Mesendoderm (in vitro differentiated cells): ENCODE measurements around the gene R3HCC1L.
"Not testable (repeated sequence)": the region's sequence is repeated elsewhere in the genome, so short reads cannot be mapped to it uniquely, and the experiment has no call there.

Source experiments
- DNase-seq: peaks from one replicate; pipeline ENCODE4 v3.0.0; 2013
- H2AK5ac ChIP-seq: 2 replicates; pipeline ENCODE4 v1.6.1; 2013; ENCODE audit warnings: low read length, inconsistent platforms
- H2BK120ac ChIP-seq: 2 replicates; pipeline ENCODE4 v1.6.1; 2013; ENCODE audit warnings: low read depth, mild to moderate bottlenecking, low read length, moderate library complexity, mixed read lengths
- H2BK15ac ChIP-seq: replicated peaks from 2 replicates; pipeline ENCODE4 v1.6.1; 2013; ENCODE audit warnings: low read depth, mild to moderate bottlenecking, moderate library complexity
- H2BK5ac ChIP-seq: 2 replicates; pipeline ENCODE4 v1.6.1; 2013; ENCODE audit warnings: low read length, inconsistent platforms
- H3K18ac ChIP-seq: 2 replicates; pipeline ENCODE4 v1.6.1; 2013; ENCODE audit warnings: mild to moderate bottlenecking, low read length, mixed read lengths
- H3K23ac ChIP-seq: one replicate; pipeline ENCODE4 v1.6.1; 2013; ENCODE audit warnings: low read length
- H3K27ac ChIP-seq: 2 replicates; pipeline ENCODE4 v1.5.1; 2013; ENCODE audit warnings: low read depth, mild to moderate bottlenecking, inconsistent platforms, low read length, moderate library complexity
- H3K27me3 ChIP-seq: 2 replicates; pipeline ENCODE4 v1.6.1; 2013; ENCODE audit warnings: low read length, control low read depth, mild to moderate bottlenecking, inconsistent platforms; ENCODE audit not compliant: insufficient read depth, poor library complexity
- H3K36me3 ChIP-seq: 2 replicates; pipeline ENCODE4 v1.6.1; 2013; ENCODE audit warnings: low read length, inconsistent platforms; ENCODE audit not compliant: control insufficient read depth, insufficient read depth
- H3K4ac ChIP-seq: one replicate; pipeline ENCODE4 v1.6.1; 2013; ENCODE audit warnings: low read depth, mild to moderate bottlenecking, low read length, moderate library complexity
- H3K4me1 ChIP-seq: 2 replicates; pipeline ENCODE4 v1.6.1; 2013; ENCODE audit warnings: low read depth, low read length, inconsistent platforms; ENCODE audit not compliant: control insufficient read depth
- H3K4me2 ChIP-seq: 2 replicates; pipeline ENCODE4 v1.6.1; 2013; ENCODE audit warnings: low read length
- H3K4me3 ChIP-seq: 2 replicates; pipeline ENCODE4 v1.5.1; 2013; ENCODE audit warnings: mild to moderate bottlenecking, low read length
- H3K56ac ChIP-seq: one replicate; pipeline ENCODE4 v1.6.1; 2013; ENCODE audit warnings: low read length
- H3K79me1 ChIP-seq: 2 replicates; pipeline ENCODE4 v1.6.1; 2013; ENCODE audit warnings: low read length, inconsistent platforms
- H3K79me2 ChIP-seq: 2 replicates; pipeline ENCODE4 v1.6.1; 2013; ENCODE audit warnings: mild to moderate bottlenecking, low read length; ENCODE audit not compliant: control insufficient read depth, insufficient read depth
- H3K9ac ChIP-seq: 2 replicates; pipeline ENCODE4 v1.6.1; 2013; ENCODE audit warnings: low read length, inconsistent platforms
- H4K5ac ChIP-seq: one replicate; pipeline ENCODE4 v1.6.1; 2013; ENCODE audit warnings: low read length
- H4K8ac ChIP-seq: one replicate; pipeline ENCODE4 v1.6.1; 2013; ENCODE audit warnings: low read depth, mild to moderate bottlenecking, control low read depth, low read length, moderate library complexity
- WGBS: extraction: QIAGEN DNeasy Blood & Tissue Kit; methylation state at CpG from one replicate; pipeline ENCODE4 v1.1.7; 2013; ENCODE audit warnings: low lambda C conversion rate, missing lambda C conversion rate; ENCODE audit not compliant: insufficient coverage; ENCODE audit errors: extremely low coverage; 5-methylcytosine and 5-hydroxymethylcytosine counted together

R3HCC1L gene

DNA sequence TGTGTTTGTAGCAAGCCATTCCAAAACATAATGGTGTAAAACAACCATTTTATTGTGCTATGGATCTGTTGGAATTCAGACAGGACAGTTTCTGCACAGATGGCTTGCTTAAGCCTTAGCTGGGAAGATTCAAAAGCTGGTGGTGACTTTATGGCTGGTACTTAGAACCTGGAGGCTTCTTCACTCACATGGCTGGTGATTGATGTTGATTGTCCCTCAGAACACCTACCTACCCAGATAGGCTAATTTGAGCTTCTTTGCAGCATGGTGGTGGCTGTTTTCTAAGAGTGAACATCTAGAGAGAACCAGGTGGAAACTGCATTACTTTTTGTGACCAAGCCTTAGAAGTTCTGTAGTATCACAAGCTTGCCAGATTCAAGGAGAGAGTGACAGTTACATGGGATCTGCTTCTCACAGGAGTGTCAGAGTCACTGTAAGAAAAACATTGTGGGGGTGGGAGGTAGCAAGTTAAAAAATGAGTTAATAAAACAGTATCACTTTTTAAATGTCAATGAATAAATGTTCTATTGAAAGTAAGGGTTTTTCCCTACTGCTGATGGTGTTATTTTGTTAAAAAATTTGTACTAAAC is 7.1 kb downstream of the R3HCC1L start:
- Histone ChIP-seq H3K23ac (no peak overlapping the region), H3K27ac (no peak overlapping the region), H4K5ac (no peak overlapping the region), H2BK120ac (no peak overlapping the region), H3K4me1 (peaks cover 2% of the 10 kb centered on the region), H2BK15ac (no peak overlapping the region), H4K8ac (no peak overlapping the region), H2BK5ac (no peak overlapping the region), H3K27me3 (no peaks in the 10 kb centered on the region), H3K4ac (no peak overlapping the region), H3K79me1 (peaks cover 8% of the 10 kb centered on the region), H3K79me2 (peaks cover 20% of the 10 kb centered on the region), H3K9ac (no peak overlapping the region), H3K4me2 (no peak overlapping the region), H3K56ac (no peak overlapping the region), H2AK5ac (no peak overlapping the region), H3K18ac (no peak overlapping the region), H3K36me3 (no peaks in the 10 kb centered on the region), H3K4me3 (no peak overlapping the region)
- DNase-seq, result no peak

DNA sequence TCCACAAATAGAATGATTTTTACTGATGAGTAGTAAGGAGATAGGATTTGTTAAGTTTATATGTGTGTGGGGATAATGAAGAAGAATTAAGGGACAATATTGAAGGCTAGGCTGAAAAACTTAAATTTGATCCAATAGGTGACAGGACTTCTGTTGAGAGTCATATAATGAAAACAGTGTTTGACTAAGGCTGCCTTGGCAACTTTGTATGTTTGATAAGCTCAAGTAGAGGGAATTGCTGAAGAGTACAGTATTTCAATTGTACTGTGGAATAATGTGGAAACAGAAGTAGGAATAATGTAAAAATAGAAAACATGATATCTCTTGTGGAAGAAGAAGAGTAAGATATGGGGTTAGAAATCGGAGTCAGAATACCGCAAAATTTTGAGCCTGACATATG is 10.5 kb downstream of the R3HCC1L start:
- H2AK5ac ChIP-seq, result no peak overlapping the region
- H3K36me3 ChIP-seq, result no peaks in the 10 kb centered on the region
- H3K18ac ChIP-seq, result no peak overlapping the region
- H2BK5ac ChIP-seq, result no peak overlapping the region
- DNase-seq, result no peak
- peaks cover 14% of the 10 kb centered on the region for H3K79me2 ChIP-seq
- 100% methylated on average over 1 of the region's 2 CpGs for WGBS
- H3K27me3 ChIP-seq, result no peaks in the 10 kb centered on the region
- no peak overlapping the region for H3K27ac ChIP-seq
- H2BK120ac ChIP-seq, result no peak overlapping the region
- H3K4me2 ChIP-seq, result no peak overlapping the region
- H3K4ac ChIP-seq, result no peak overlapping the region
- H3K23ac ChIP-seq, result no peak overlapping the region
- peaks cover 2% of the 10 kb centered on the region for H3K4me1 ChIP-seq
- peaks cover 8% of the 10 kb centered on the region for H3K79me1 ChIP-seq
- no peak overlapping the region for H3K4me3 ChIP-seq
- H3K9ac ChIP-seq, result no peak overlapping the region
- H4K8ac ChIP-seq, result no peak overlapping the region
- no peak overlapping the region for H2BK15ac ChIP-seq
- no peak overlapping the region for H4K5ac ChIP-seq
- no peak overlapping the region for H3K56ac ChIP-seq

DNA sequence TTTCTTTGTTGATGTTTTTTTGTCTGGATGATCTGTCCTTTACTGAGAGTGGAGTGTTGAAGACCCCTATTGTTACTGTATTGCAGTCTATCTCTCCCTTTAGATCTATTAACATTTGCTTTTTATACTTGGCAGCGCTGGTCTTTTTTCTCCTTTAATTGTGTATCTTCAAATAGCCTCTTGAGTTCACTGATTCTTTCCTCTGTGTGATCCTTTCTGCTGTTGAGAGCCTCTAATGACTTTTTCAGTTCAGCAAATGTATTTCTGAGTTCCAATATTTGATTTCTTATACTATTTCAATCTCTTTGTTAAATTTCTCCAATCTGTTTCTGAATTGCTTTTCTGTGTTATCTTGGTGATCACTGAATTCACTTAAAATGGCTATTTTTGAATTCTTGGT is 15.4 kb downstream of the R3HCC1L start:
- Histone ChIP-seq H3K4me2 (no peak overlapping the region), H3K79me1 (peaks cover 14% of the 10 kb centered on the region), H3K4me1 (no peaks in the 10 kb centered on the region), H3K4me3 (no peak overlapping the region), H2BK120ac (no peak overlapping the region), H3K79me2 (peaks cover 17% of the 10 kb centered on the region), H2AK5ac (no peak overlapping the region), H2BK5ac (no peak overlapping the region), H3K27me3 (no peaks in the 10 kb centered on the region), H3K18ac (no peak overlapping the region), H3K4ac (no peak overlapping the region), H3K9ac (no peak overlapping the region), H3K56ac (no peak overlapping the region), H4K5ac (no peak overlapping the region), H2BK15ac (no peak overlapping the region), H3K23ac (no peak overlapping the region), H4K8ac (no peak overlapping the region), H3K36me3 (no peaks in the 10 kb centered on the region), H3K27ac (no peak overlapping the region)
- WGBS, result no CpG with 5 or more reads among the region's 1 CpG
- no peak for DNase-seq

DNA sequence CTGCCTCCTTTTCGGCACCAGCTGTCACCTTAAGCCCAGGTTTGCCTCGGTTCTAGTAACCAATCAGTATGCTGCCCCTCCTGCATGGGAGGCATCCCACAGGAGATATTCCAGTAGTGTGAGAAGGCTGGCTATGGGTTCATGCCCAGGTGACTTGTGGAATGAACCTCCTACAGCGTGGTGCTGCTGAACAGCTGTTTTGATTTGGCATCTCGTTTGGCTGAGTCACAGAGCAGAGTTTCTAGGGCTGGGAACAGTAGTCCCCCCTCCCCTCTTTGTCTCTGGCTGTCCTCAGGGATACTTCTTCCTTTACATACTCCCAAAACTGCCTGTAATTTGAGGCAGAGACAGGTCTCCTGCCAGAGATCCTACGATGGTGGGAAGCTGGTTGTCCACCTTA is 16.1 kb downstream of the R3HCC1L start:
- no peaks in the 10 kb centered on the region for H3K4me1 ChIP-seq
- no peaks in the 10 kb centered on the region for H3K27me3 ChIP-seq
- H3K23ac ChIP-seq, result no peak overlapping the region
- no peak overlapping the region for H2AK5ac ChIP-seq
- no peak for DNase-seq
- H3K79me1 ChIP-seq, result peaks cover 14% of the 10 kb centered on the region
- H3K4ac ChIP-seq, result no peak overlapping the region
- H2BK5ac ChIP-seq, result no peak overlapping the region
- H3K36me3 ChIP-seq, result no peaks in the 10 kb centered on the region
- H3K18ac ChIP-seq, result no peak overlapping the region
- WGBS, result no CpG with 5 or more reads among the region's 5 CpGs
- H2BK15ac ChIP-seq, result no peak overlapping the region
- peaks cover 17% of the 10 kb centered on the region for H3K79me2 ChIP-seq
- H3K4me3 ChIP-seq, result no peak overlapping the region
- H3K9ac ChIP-seq, result no peak overlapping the region
- no peak overlapping the region for H3K27ac ChIP-seq
- no peak overlapping the region for H4K5ac ChIP-seq
- no peak overlapping the region for H3K4me2 ChIP-seq
- no peak overlapping the region for H4K8ac ChIP-seq
- H3K56ac ChIP-seq, result no peak overlapping the region
- H2BK120ac ChIP-seq, result no peak overlapping the region

DNA sequence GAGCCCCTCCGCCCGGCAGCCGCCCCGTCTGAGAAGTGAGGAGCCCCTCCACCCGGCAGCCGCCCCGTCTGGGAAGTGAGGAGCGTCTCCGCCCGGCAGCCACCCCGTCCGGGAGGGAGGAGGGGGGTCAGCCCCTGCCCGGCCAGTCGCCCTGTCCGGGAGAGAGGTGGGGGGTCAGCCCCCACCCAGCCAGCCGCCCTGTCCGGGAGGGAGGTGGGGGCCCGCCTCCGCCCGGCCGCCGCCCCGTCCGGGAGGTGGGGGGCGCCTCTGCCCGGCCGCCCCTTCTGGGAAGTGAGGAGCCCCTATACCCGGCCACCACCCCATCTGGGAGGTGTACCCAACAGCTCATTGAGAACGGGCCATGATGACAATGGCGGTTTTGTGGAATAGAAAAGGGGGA is 18.3 kb downstream of the R3HCC1L start:
- peaks cover 20% of the 10 kb centered on the region for H3K79me2 ChIP-seq
- not testable (repeated sequence) for H4K5ac ChIP-seq, H3K4me1 ChIP-seq, H3K4ac ChIP-seq, H3K18ac ChIP-seq, H3K36me3 ChIP-seq, H3K23ac ChIP-seq, H2BK15ac ChIP-seq, H3K27me3 ChIP-seq, H2AK5ac ChIP-seq, H2BK5ac ChIP-seq, H3K27ac ChIP-seq, H3K56ac ChIP-seq, H3K4me2 ChIP-seq, H3K9ac ChIP-seq, H2BK120ac ChIP-seq, DNase-seq, H4K8ac ChIP-seq, H3K4me3 ChIP-seq
- no CpG with 5 or more reads among the region's 30 CpGs for WGBS
- H3K79me1 ChIP-seq, result peaks cover 18% of the 10 kb centered on the region

DNA sequence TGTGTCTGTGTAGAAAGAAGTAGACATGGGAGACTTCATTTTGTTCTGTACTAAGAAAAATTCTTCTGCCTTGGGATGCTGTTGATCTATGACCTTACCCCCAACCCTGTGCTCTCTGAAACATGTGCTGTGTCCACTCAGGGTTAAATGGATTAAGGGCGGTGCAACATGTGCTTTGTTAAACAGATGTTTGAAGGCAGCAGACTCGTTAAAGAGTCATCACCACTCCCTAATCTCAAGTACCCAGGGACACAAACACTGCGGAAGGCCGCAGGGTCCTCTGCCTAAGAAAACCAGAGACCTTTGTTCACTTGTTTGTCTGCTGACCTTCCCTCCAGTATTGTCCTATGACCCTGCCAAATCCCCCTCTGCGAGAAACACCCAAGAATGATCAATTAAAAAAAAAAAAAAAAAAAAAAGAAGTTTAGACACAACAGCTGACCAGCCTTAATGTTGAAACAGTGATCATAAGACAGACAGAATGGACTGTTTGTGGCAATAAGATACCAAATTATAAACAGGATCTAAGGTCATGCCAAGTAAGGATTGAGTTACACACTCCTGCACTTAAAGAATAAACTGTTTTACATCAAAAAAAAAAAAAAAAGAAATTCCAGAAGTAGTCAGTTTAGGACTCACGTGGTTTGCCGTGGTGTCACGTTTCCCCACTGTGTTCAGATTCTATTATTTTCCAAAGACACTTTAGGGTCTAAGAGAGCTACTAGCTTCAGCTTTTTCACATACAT is 18.9 kb downstream of the R3HCC1L start:
- H3K27me3 ChIP-seq, H3K18ac ChIP-seq, H4K8ac ChIP-seq, H3K27ac ChIP-seq, H2AK5ac ChIP-seq, H3K9ac ChIP-seq, H3K56ac ChIP-seq, H3K4ac ChIP-seq, H3K4me3 ChIP-seq, H2BK120ac ChIP-seq, H4K5ac ChIP-seq, H3K4me2 ChIP-seq, H2BK5ac ChIP-seq, H2BK15ac ChIP-seq, H3K23ac ChIP-seq, H3K36me3 ChIP-seq, H3K4me1 ChIP-seq, DNase-seq: not testable (repeated sequence)
- peaks cover 20% of the 10 kb centered on the region for H3K79me2 ChIP-seq
- peaks cover 18% of the 10 kb centered on the region for H3K79me1 ChIP-seq
- WGBS, result no CpG with 5 or more reads among the region's 8 CpGs
